Uterus (tissue), 2 donors: ENCODE results near the gene UBE2M.
"Not testable (repeated sequence)": the region's sequence is repeated elsewhere in the genome, so short reads cannot be mapped to it uniquely, and the experiment has no call there.

Source experiments
- CTCF ChIP-seq, 4 experiments: fragments of 200-600 bp in 2 of 4; fragments of 450-650 bp in 2 of 4; sonication (generic) in 2 of 4; IDR thresholded peaks; one replicate each; pipeline ENCODE4 v1.5.1; 2016 to 2019; ENCODE audit warnings: antibody characterized with exemption in 4 of 4, mild to moderate bottlenecking in 2 of 4, moderate library complexity in 1 of 4
- POLR2A ChIP-seq, 2 donors: fragments of 450-650 bp; IDR thresholded peaks; one replicate each; pipeline ENCODE4 v1.6.1; 2016; ENCODE audit warnings: antibody characterized with exemption in 2 of 2, mild to moderate bottlenecking in 1 of 2, moderate library complexity in 1 of 2

GRCh38 chr19:58577581-58577980, 19.2 kb upstream of the UBE2M start:
- not testable (repeated sequence) for TF ChIP-seq CTCF, POLR2A (IDR thresholded peaks at IDR 0.05)
